NT2/D1 (cell line): ENCODE results near the gene ZNF669.
A peak's percentile ranks its signal among the peaks of the same experiment; 100 is the strongest.

Experiments
- DNase-seq: peaks from one replicate; pipeline ENCODE4 v3.0.0-alpha.2; 2011; ENCODE audit warnings: low read depth, low spot score
- H3K27me3 ChIP-seq: 2 replicates; pipeline ENCODE4 v1.6.0; 2011; ENCODE audit warnings: mild to moderate bottlenecking; ENCODE audit not compliant: insufficient read length, insufficient read depth
- H3K36me3 ChIP-seq: 2 replicates; pipeline ENCODE4 v1.6.1; 2011; ENCODE audit warnings: mild to moderate bottlenecking, low read length, mixed read lengths; ENCODE audit not compliant: insufficient read depth, insufficient read length
- H3K4me1 ChIP-seq: 2 replicates; pipeline ENCODE4 v1.5.1; 2011; ENCODE audit not compliant: insufficient read depth, insufficient read length
- H3K4me3 ChIP-seq: 2 replicates; pipeline ENCODE4 v1.5.1; 2011; ENCODE audit warnings: low read depth; ENCODE audit not compliant: insufficient read length
- H3K9ac ChIP-seq: 2 replicates; pipeline ENCODE4 v1.6.0; 2011; ENCODE audit warnings: low read depth; ENCODE audit not compliant: insufficient read length
- H3K9me3 ChIP-seq: 2 replicates; pipeline ENCODE4 v1.5.1; 2011; ENCODE audit warnings: mild to moderate bottlenecking, low read length; ENCODE audit not compliant: insufficient read depth
- SUZ12 ChIP-seq: IDR thresholded peaks from 2 replicates; pipeline ENCODE4 v1.6.1; 2011; ENCODE audit not compliant: insufficient read length, insufficient read depth; ENCODE audit errors: extremely low read depth
- YY1 ChIP-seq: IDR thresholded peaks from 2 replicates; pipeline ENCODE4 v1.6.1; 2011; ENCODE audit not compliant: insufficient read length, insufficient read depth
- ZNF274 ChIP-seq: IDR thresholded peaks from 2 replicates; pipeline ENCODE4 v1.6.1; 2011; ENCODE audit warnings: mild to moderate bottlenecking, low read depth, low read length

ZNF669 gene

GRCh38 chr1:247090455-247090854 is 13.7 kb downstream of the ZNF669 start:
- no peak for DNase-seq
- H3K9me3 ChIP-seq, result no peaks in the 10 kb centered on the region
- no peak overlapping the region for H3K4me3 ChIP-seq
- no peak for TF ChIP-seq YY1
- no peak for TF ChIP-seq ZNF274
- no peak for TF ChIP-seq SUZ12
- peaks cover 21% of the 10 kb centered on the region for H3K4me1 ChIP-seq
- H3K36me3 ChIP-seq, result no peaks in the 10 kb centered on the region
- H3K9ac ChIP-seq, result peak overlapping the region; percentile 32
- no peaks in the 10 kb centered on the region for H3K27me3 ChIP-seq

- Histone ChIP-seq H3K36me3 (no peaks in the 10 kb centered on the region), H3K9me3 (no peaks in the 10 kb centered on the region), H3K27me3 (no peaks in the 10 kb centered on the region), H3K4me1 (peaks cover 21% of the 10 kb centered on the region), H3K9ac (peak overlapping the region; percentile 32), H3K4me3 (no peak overlapping the region)
- no peak for DNase-seq
- no peak for TF ChIP-seq SUZ12
- no peak for TF ChIP-seq YY1
- no peak for TF ChIP-seq ZNF274
These were observed 14.4 kb downstream of the ZNF669 start for GRCh38 chr1:247089616-247090375.

GRCh38 chr1:247088967-247089366 is 15.2 kb downstream of the ZNF669 start:
- H3K9me3 ChIP-seq, result no peaks in the 10 kb centered on the region
- DNase-seq, result no peak
- no peaks in the 10 kb centered on the region for H3K27me3 ChIP-seq
- H3K4me3 ChIP-seq, result no peak overlapping the region
- no peaks in the 10 kb centered on the region for H3K36me3 ChIP-seq
- peaks cover 21% of the 10 kb centered on the region for H3K4me1 ChIP-seq
- H3K9ac ChIP-seq, result no peak overlapping the region
- no peak for TF ChIP-seq YY1
- no peak for TF ChIP-seq ZNF274
- TF ChIP-seq SUZ12, result no peak

DNA sequence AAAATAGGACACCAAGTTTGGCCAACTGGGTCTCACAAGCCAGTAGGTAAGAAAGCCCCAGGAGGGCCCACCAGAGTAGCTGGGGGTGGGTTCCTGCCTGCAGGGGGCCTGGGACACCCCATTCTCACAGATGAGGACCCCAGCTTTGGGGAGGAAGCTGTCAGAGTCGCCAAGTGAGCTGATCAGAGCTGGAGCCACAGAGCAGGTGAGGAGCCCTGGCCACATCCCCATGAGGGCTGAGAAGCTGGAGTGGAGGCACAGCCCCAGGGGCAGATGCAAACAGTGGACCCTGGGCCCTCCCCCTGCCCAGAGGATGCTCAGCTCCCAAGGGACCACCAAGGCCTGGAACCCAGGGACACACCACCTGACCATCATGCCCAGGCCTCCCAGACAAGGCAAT is 16.9 kb downstream of the ZNF669 start:
- Histone ChIP-seq H3K4me3 (no peak overlapping the region), H3K4me1 (peaks cover 21% of the 10 kb centered on the region), H3K9me3 (no peaks in the 10 kb centered on the region), H3K36me3 (no peaks in the 10 kb centered on the region), H3K27me3 (no peaks in the 10 kb centered on the region), H3K9ac (no peak overlapping the region)
- no peak for TF ChIP-seq YY1
- no peak for TF ChIP-seq SUZ12
- TF ChIP-seq ZNF274, result no peak
- DNase-seq, result no peak

GRCh38 chr1:247085310-247085709 is 18.8 kb downstream of the ZNF669 start:
- no peaks in the 10 kb centered on the region for H3K9me3 ChIP-seq

DNA sequence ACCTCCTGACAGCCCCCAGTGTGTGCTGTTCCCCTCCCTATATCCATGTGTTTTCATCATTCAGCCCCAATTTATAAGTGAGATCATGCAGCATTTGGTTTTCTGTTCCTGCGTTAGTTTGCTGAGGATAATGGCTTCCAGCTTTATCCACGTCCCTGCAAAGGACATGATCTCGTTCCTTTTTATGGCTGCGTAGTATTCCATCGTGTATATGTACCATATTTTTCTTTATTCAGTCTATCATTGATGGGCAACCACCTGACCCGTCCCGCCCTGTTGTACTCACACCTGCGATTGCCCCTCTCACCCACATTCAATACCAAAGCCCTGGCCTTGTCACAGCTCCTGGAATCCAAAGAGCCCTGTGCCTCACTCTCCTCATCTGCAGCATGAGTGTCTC is 19.4 kb downstream of the ZNF669 start:
- no peaks in the 10 kb centered on the region for H3K36me3 ChIP-seq
- no peak overlapping the region for H3K4me3 ChIP-seq
- DNase-seq, result no peak
- no peak overlapping the region for H3K9ac ChIP-seq
- H3K4me1 ChIP-seq, result peaks cover 10% of the 10 kb centered on the region
- H3K9me3 ChIP-seq, result no peaks in the 10 kb centered on the region
- TF ChIP-seq SUZ12 (no peak), YY1 (no peak), ZNF274 (no peak)
- no peaks in the 10 kb centered on the region for H3K27me3 ChIP-seq

More at GRCh38 chr1:247085310-247085709, 18.8 kb downstream of the ZNF669 start:
- TF ChIP-seq YY1 (no peak), ZNF274 (no peak), SUZ12 (no peak)
- no peak for DNase-seq
- Histone ChIP-seq H3K27me3 (no peaks in the 10 kb centered on the region), H3K36me3 (no peaks in the 10 kb centered on the region), H3K4me3 (no peak overlapping the region), H3K4me1 (peaks cover 15% of the 10 kb centered on the region), H3K9ac (no peak overlapping the region)

GRCh38 chr1:247079141-247079874 is 24.8 kb downstream of the ZNF669 start:
- Histone ChIP-seq H3K4me3 (peak overlapping the region; percentile 29), H3K9me3 (peaks cover 20% of the 10 kb centered on the region), H3K9ac (peak overlapping the region; percentile 54), H3K27me3 (no peaks in the 10 kb centered on the region), H3K36me3 (peaks cover 16% of the 10 kb centered on the region), H3K4me1 (no peaks in the 10 kb centered on the region)
- TF ChIP-seq YY1 (no peak), ZNF274 (no peak), SUZ12 (no peak)
- DNase-seq, result no peak
